Liver (tissue), 3 donors: ENCODE results near the gene TIFAB.

ENCODE experiments used
- EGR1 ChIP-seq, 2 donors: IDR thresholded peaks; 2 replicates each; pipeline ENCODE4 v1.6.1; 2016 to 2018; ENCODE audit warnings: antibody characterized with exemption in 2 of 2, low read depth in 2 of 2
- TF ChIP-seq, protein P1 (sequence below): fragments of 150-350 bp; IDR thresholded peaks from 2 replicates; pipeline ENCODE4 v1.5.1; 2017; ENCODE audit warnings: improper control_type of control experiment, low read depth, low read length; ENCODE audit not compliant: missing input control
- TF ChIP-seq, protein P2 (sequence below): IDR thresholded peaks from 2 replicates; pipeline ENCODE4 v1.6.1; 2016; ENCODE audit warnings: antibody characterized with exemption
- donor health status: healthy.
- donor health status: healthy.

DNA sequence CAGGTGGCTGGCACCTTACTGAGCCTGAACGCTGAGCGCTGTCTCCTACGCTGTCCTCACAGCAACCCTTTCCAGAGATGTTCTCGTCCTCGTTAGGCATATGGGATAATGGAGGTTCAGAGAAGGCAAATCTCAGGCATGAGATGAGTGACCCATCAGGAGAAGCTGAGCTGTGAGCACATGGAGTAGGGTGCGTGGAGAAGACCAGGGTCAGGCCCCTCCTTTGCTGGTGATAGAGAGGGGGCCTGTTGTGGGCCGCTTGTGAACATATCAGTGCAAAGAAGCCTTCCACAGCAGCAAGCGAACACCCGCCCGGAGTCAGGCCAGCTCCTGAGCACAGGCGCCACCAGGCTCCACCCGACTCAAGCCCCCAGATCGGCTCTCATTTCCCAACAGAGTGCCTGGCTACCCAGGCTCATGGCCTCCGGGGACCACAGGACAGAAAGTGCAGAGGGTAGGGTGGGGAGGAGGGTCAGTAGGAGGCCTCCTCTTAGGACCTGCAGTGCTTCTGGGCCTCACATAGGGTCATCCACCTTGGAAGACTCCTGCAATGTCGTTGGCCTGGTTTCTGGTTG, 15.0 kb upstream of the TIFAB start:
- TF ChIP-seq, protein P1, sequence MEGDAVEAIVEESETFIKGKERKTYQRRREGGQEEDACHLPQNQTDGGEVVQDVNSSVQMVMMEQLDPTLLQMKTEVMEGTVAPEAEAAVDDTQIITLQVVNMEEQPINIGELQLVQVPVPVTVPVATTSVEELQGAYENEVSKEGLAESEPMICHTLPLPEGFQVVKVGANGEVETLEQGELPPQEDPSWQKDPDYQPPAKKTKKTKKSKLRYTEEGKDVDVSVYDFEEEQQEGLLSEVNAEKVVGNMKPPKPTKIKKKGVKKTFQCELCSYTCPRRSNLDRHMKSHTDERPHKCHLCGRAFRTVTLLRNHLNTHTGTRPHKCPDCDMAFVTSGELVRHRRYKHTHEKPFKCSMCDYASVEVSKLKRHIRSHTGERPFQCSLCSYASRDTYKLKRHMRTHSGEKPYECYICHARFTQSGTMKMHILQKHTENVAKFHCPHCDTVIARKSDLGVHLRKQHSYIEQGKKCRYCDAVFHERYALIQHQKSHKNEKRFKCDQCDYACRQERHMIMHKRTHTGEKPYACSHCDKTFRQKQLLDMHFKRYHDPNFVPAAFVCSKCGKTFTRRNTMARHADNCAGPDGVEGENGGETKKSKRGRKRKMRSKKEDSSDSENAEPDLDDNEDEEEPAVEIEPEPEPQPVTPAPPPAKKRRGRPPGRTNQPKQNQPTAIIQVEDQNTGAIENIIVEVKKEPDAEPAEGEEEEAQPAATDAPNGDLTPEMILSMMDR: no peak
- TF ChIP-seq EGR1 (IDR thresholded peaks at IDR 0.05; ENCODE audit: low read depth in 2 of 2): no peak
- TF ChIP-seq, protein P2, sequence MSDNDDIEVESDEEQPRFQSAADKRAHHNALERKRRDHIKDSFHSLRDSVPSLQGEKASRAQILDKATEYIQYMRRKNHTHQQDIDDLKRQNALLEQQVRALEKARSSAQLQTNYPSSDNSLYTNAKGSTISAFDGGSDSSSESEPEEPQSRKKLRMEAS: no peak
